Keratinocyte (primary cell): Measurements from ENCODE around the gene DBF4B.

Experiments used
- CTCF ChIP-seq, 3 experiments: IDR thresholded peaks in 1 of 3; conservative IDR thresholded peaks in 1 of 3; optimal IDR thresholded peaks in 1 of 3; 2 replicates in 2 of 3; 3 replicates in 1 of 3; pipeline versions ENCODE3 to v1.5.1; 2011; ENCODE audit warnings: low read length in 3 of 3, mild to moderate bottlenecking in 3 of 3, moderate library complexity in 2 of 3, control low read depth in 1 of 3, inconsistent platforms in 1 of 3; ENCODE audit not compliant: insufficient read depth in 2 of 3; ENCODE audit errors: extremely low read depth in 1 of 3
- EZH2 ChIP-seq: IDR thresholded peaks from one replicate; pipeline ENCODE4 v1.6.1; 2012; ENCODE audit warnings: inconsistent platforms, mild to moderate bottlenecking, low read length, moderate library complexity

DNA sequence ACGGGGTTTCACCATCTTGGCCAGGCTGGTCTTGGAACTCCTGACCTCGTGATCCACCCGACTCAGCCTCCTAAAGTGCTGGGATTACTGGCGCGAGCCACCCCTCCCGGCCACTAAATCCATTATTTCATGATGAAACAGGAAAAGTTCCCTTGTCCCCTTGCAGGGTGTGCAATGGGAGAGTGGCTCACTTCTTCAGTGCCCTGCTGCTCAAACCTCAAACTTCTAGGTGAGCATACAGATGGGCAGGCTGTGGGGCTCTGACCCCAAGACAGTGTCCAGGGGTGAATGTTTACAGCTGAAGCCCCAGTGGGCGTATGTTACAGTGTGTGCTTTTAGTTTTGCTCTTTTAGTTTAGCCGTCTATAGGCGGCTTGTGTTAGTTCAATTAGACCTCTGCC is 87.0 kb downstream of the DBF4B start:
- TF ChIP-seq CTCF (optimal IDR thresholded peaks at IDR 0.05 in 1 of 3, IDR thresholded peaks at IDR 0.05 in 1 of 3, conservative IDR thresholded peaks at IDR 0.05 in 1 of 3; ENCODE audit: extremely low read depth in 1 of 3, insufficient read depth in 2 of 3, low read length in 3 of 3), result no peak
- no peak for TF ChIP-seq EZH2
